K562 (cell line): ENCODE measurements around the gene MAGEA9B.

Experiments
- EGR1 ChIP-seq: fragments of 450-650 bp; conservative IDR thresholded peaks from 2 replicates; pipeline ENCODE4 v1.6.1; 2017; ENCODE audit warnings: mild to moderate bottlenecking
- EP300 ChIP-seq: IDR thresholded peaks from 2 replicates; pipeline ENCODE4 v1.6.1; 2012; ENCODE audit warnings: low read length, improper control_type of control experiment
- MEF2A ChIP-seq: IDR thresholded peaks from 2 replicates; pipeline ENCODE4 v1.6.1; 2011; ENCODE audit warnings: low read depth, mild to moderate bottlenecking, low read length, moderate library complexity; ENCODE audit not compliant: control insufficient read depth
- NFE2L1 ChIP-seq: fragments of 450-650 bp; IDR thresholded peaks from 2 replicates; pipeline ENCODE4 v1.6.1; 2016; ENCODE audit warnings: missing genetic modification characterization, low read depth, mild to moderate bottlenecking, missing compliant biosample characterization, moderate library complexity, borderline replicate concordance
- POLR2A ChIP-seq: fragments of 450-650 bp; conservative IDR thresholded peaks from 2 replicates; pipeline ENCODE4 v1.6.1; 2016
- TF ChIP-seq, protein P1 (sequence below), 3 experiments: IDR thresholded peaks in 2 of 3; conservative IDR thresholded peaks in 1 of 3; 2 replicates each; pipeline ENCODE4 v1.5.1; 2011 to 2012; ENCODE audit warnings: low read length in 3 of 3, mild to moderate bottlenecking in 3 of 3, control low read depth in 2 of 3, improper control_type of control experiment in 1 of 3, inconsistent platforms in 1 of 3, low read depth in 1 of 3, mixed read lengths in 1 of 3, moderate library complexity in 1 of 3; ENCODE audit not compliant: insufficient read depth in 2 of 3

- TF ChIP-seq MEF2A, result no peak
- TF ChIP-seq, protein P1, sequence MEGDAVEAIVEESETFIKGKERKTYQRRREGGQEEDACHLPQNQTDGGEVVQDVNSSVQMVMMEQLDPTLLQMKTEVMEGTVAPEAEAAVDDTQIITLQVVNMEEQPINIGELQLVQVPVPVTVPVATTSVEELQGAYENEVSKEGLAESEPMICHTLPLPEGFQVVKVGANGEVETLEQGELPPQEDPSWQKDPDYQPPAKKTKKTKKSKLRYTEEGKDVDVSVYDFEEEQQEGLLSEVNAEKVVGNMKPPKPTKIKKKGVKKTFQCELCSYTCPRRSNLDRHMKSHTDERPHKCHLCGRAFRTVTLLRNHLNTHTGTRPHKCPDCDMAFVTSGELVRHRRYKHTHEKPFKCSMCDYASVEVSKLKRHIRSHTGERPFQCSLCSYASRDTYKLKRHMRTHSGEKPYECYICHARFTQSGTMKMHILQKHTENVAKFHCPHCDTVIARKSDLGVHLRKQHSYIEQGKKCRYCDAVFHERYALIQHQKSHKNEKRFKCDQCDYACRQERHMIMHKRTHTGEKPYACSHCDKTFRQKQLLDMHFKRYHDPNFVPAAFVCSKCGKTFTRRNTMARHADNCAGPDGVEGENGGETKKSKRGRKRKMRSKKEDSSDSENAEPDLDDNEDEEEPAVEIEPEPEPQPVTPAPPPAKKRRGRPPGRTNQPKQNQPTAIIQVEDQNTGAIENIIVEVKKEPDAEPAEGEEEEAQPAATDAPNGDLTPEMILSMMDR (IDR thresholded peaks at IDR 0.05 in 2 of 3, conservative IDR thresholded peaks at IDR 0.05 in 1 of 3; ENCODE audit: insufficient read depth in 2 of 3, low read depth in 1 of 3, low read length in 3 of 3), result no peak
- TF ChIP-seq POLR2A, result no peak
- TF ChIP-seq NFE2L1 (tag), result no peak
- TF ChIP-seq EP300, result no peak
- TF ChIP-seq EGR1, result no peak
These were observed 46.3 kb upstream of the MAGEA9B start for GRCh38 chrX:149633511-149633910.
